GM12864 (cell line): ENCODE measurements around the gene TRIP10.

Source experiments
- DNase-seq: peaks from one replicate; pipeline ENCODE4 v3.0.0-alpha.2; 2011; ENCODE audit warnings: low read depth
- H3K4me3 ChIP-seq: 2 replicates; pipeline ENCODE4 v1.5.1; 2011; ENCODE audit warnings: mild to moderate bottlenecking, low read depth, low read length, control low read depth
- TF ChIP-seq, protein P1 (sequence below): IDR thresholded peaks from 2 replicates; pipeline ENCODE4 v1.5.1; 2011; ENCODE audit warnings: low read depth, mild to moderate bottlenecking, moderate library complexity, low read length, control low read depth, inconsistent platforms; ENCODE audit errors: missing control alignments

TRIP10 gene

DNA sequence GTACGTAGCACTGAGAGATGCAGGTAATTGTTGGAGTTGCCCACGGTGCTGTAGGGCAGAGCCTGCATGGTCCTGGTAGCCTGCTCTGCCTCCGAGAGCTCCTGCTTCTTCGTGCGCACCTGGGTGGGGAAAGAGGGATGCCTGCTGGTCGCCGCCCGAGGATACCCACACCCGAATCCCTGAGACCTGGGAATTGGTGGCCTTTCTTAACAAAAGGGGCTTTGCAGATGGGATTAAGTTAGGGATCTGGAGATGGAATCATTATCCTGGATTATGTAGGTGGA lies 28.5 kb upstream of the TRIP10 start:
- TF ChIP-seq, protein P1, sequence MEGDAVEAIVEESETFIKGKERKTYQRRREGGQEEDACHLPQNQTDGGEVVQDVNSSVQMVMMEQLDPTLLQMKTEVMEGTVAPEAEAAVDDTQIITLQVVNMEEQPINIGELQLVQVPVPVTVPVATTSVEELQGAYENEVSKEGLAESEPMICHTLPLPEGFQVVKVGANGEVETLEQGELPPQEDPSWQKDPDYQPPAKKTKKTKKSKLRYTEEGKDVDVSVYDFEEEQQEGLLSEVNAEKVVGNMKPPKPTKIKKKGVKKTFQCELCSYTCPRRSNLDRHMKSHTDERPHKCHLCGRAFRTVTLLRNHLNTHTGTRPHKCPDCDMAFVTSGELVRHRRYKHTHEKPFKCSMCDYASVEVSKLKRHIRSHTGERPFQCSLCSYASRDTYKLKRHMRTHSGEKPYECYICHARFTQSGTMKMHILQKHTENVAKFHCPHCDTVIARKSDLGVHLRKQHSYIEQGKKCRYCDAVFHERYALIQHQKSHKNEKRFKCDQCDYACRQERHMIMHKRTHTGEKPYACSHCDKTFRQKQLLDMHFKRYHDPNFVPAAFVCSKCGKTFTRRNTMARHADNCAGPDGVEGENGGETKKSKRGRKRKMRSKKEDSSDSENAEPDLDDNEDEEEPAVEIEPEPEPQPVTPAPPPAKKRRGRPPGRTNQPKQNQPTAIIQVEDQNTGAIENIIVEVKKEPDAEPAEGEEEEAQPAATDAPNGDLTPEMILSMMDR, result no peak
- DNase-seq, result no peak
- no peak overlapping the region for H3K4me3 ChIP-seq

GRCh38 chr19:6711605-6712004 lies 27.9 kb upstream of the TRIP10 start:
- no peak for DNase-seq
- H3K4me3 ChIP-seq, result no peak overlapping the region
- TF ChIP-seq, protein P1, result no peak

DNA sequence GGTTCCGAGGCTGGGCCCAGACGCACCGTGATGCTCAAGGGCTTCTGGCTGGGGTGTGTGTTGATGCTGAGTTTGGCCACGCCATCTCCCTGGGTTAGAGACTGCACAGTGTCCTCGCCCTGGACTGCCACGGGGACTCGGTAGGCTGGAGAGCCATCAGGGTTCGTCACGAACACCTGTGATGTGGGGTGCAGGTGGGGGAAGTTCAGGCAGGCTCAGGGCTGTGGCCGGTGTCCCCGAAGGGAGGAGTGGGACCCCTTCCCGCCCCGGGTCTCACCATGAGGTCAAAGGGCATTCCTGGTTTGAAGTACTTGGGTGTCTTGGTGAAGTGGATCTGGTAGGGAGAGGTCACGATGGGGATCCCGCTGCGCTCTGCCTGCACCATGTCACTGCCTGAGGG lies 27.2 kb upstream of the TRIP10 start:
- TF ChIP-seq, protein P1, result no peak
- H3K4me3 ChIP-seq, result no peak overlapping the region
- no peak for DNase-seq

- no peak overlapping the region for H3K4me3 ChIP-seq
- TF ChIP-seq, protein P1, result no peak
- DNase-seq, result no peak
Observed at GRCh38 chr19:6712692-6713670, 26.5 kb upstream of the TRIP10 start.

DNA sequence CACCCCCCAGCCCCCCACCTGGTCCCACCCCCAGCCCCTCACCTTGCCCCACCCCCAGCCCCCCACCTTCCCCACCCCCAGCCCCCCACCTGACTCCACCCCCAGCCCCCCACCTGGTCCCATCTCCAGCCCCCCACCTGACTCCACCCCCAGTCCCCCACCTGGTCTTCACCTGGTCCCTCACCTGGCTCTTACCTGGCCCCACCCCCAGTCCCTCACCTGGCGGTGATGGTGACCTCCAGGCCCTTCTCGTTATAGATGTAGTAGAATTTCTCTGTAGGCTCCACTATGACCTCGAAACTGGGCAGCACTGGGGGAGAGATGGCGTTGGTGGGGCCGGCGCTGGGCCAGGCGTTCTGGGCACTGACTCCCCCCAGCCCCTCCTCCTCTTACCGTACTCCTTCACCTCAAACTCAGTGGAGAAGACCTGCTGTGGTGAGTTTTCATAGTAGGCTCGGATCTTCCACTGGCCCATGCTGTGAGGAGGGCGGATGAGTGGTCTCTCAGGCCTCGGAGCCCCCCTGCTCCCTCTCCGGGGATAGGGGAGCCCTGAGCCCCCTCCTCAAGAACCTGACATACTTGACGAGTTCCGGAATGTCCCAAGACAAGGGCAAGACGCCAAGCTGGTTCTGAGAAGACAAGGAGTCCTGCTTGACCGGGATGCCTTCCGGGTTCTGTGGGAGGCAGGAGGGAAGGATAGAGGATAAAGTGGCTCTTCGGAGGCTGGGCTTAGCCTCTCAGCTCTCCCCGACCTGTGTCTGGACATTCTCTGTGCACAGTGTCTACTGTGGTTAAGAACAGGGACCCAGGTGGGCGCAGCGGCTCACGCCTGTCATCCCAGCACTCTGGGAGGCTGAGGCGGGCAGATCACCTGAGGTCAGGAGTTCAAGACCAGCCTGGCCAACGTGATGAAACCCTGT lies 25.4 kb upstream of the TRIP10 start:
- H3K4me3 ChIP-seq, result no peak overlapping the region
- no peak for DNase-seq
- TF ChIP-seq, protein P1, result no peak

GRCh38 chr19:6714749-6715555 lies 24.5 kb upstream of the TRIP10 start:
- DNase-seq, result no peak
- no peak overlapping the region for H3K4me3 ChIP-seq
- TF ChIP-seq, protein P1, result no peak
